ENCODE measurements around the gene IL25. TPM values are rescaled to one million over a fixed set of nuclear protein-coding genes. Genes with fewer than 3 reads are reported as not detected.

IL25 gene
- polyA plus RNA-seq, 2 of the 4 experiments (the other 2 are of a cell fraction): not detected

DNA sequence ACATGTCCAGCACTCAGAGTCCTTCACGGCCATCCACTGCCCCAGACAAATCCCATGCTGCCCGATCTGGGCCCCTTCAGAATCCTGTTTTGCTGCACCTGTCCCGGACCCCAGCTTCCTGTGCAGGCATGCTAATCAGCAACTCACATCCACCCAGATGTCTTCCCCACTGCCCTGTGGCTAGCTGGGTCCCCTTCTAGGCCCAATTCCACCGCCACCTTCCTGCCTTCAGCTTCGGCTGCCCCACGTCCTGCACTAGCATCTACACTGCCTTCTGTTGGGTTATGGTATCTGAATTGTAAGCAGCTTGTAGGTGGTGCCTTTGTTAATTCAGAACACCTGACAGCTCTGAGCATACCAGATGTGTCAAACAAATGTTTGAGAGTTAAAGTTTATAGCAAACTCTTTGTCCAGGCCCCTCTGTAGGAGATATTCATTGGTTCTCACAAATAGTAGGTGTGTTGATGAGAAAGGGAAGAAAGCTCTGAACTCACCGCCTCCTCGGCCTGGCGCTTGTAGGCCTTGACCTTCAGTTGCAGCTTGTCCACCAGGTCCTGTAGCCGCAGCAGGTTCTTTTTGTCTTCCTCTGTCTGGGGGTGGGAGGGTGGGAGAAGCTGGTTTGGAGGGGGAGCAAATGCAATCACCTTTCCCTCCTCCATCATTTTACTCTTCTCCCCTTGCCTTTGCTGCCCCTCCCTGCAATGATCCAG is 10.3 kb downstream of the IL25 start:
- ChIA-PET POLR2A (no interaction called here), CTCF (interaction anchor here (0.5 to 11.1 kb wide), 9 partner anchors 10 to 306 kb away, joined by 3 to 186 read pairs (median 5); partner anchors contain the start of gene IL25)
- no peak overlapping the region for H3K4me3 ChIP-seq
- TF ChIP-seq PBX3 (IDR thresholded peaks at IDR 0.05) (no peak), CHD2 (IDR thresholded peaks at IDR 0.05; ENCODE audit: low read length, partially characterized antibody) (no peak), REST (IDR thresholded peaks at IDR 0.05) (no peak), ZNF302 (CRISPR knock-in tag; IDR thresholded peaks at IDR 0.05) (no peak), ZC3H11A (IDR thresholded peaks at IDR 0.05) (no peak), CBX2 (IDR thresholded peaks at IDR 0.05; ENCODE audit: borderline replicate concordance, low read depth) (no peak), KDM5A (IDR thresholded peaks at IDR 0.05) (no peak), JUN (IDR thresholded peaks at IDR 0.05) (no peak)
- TF ChIP-seq, protein P1, sequence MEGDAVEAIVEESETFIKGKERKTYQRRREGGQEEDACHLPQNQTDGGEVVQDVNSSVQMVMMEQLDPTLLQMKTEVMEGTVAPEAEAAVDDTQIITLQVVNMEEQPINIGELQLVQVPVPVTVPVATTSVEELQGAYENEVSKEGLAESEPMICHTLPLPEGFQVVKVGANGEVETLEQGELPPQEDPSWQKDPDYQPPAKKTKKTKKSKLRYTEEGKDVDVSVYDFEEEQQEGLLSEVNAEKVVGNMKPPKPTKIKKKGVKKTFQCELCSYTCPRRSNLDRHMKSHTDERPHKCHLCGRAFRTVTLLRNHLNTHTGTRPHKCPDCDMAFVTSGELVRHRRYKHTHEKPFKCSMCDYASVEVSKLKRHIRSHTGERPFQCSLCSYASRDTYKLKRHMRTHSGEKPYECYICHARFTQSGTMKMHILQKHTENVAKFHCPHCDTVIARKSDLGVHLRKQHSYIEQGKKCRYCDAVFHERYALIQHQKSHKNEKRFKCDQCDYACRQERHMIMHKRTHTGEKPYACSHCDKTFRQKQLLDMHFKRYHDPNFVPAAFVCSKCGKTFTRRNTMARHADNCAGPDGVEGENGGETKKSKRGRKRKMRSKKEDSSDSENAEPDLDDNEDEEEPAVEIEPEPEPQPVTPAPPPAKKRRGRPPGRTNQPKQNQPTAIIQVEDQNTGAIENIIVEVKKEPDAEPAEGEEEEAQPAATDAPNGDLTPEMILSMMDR (IDR thresholded peaks at IDR 0.05): no peak
- TF ChIP-seq, protein P2, sequence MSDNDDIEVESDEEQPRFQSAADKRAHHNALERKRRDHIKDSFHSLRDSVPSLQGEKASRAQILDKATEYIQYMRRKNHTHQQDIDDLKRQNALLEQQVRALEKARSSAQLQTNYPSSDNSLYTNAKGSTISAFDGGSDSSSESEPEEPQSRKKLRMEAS (IDR thresholded peaks at IDR 0.05): no peak
- H3K9me3 ChIP-seq: no peaks in the 10 kb centered on the region
- no peak overlapping the region for H3K27ac ChIP-seq
- DNase-seq (ENCODE audit: low read depth in 1 of 2, low spot score in 1 of 2) (no peak), FAIRE-seq (no peak), ATAC-seq (no peak)
- H3K4me1 ChIP-seq: no peaks in the 10 kb centered on the region
- H3K4me2 ChIP-seq: no peak overlapping the region
- 32% methylated on average over 10 of the region's 10 CpGs for WGBS (ENCODE audit: missing lambda C conversion rate)

DNA sequence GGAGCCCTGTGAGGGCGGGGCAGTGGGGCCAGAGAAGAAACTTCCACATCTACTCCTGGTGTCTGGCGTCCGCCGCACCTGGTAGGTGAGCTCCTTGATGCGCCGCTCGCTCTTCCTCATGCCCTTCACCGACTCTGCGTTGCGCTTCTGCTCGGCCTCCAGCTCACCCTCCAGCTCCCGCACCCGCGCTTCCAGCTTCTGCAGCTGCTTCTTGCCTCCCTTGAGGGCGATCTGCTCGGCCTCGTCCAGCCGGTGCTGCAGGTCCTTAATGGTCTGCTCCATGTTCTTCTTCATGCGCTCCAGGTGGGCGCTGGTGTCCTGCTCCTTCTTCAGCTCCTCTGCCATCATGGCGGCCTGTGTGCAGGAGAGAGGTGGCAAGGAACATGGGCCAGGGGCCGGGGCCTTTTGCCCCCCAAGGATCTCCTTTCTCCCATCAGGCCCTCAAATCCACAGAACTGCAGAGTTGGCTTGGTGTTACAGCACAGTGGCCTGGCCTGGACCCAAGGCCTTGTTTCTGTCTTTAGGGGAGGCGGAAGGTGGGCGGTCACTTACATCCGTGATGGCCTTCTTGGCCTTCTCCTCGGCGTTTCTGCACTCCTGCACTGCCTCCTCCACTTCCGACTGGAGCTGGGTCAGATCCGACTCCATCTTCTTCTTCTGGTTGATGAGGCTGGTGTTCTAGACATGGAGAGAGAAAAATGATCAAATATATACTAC is 11.9 kb downstream of the IL25 start:
- DNase-seq (ENCODE audit: low read depth in 1 of 2, low spot score in 1 of 2) (no peak), FAIRE-seq (no peak), ATAC-seq (no peak)
- ChIA-PET CTCF (interaction anchor here (1.0 to 11.1 kb wide), 5 partner anchors 9 to 52 kb away, joined by 3 to 186 read pairs (median 30); partner anchors contain the start of gene IL25), POLR2A (no interaction called here)
- Histone ChIP-seq H3K27ac (no peak overlapping the region), H3K4me3 (no peak overlapping the region), H3K4me2 (no peak overlapping the region), H3K9me3 (no peaks in the 10 kb centered on the region), H3K4me1 (no peaks in the 10 kb centered on the region)
- TF ChIP-seq RFX5 (IDR thresholded peaks at IDR 0.05): no peak
- WGBS (ENCODE audit: missing lambda C conversion rate): 63% methylated on average over 29 of the region's 29 CpGs

DNA sequence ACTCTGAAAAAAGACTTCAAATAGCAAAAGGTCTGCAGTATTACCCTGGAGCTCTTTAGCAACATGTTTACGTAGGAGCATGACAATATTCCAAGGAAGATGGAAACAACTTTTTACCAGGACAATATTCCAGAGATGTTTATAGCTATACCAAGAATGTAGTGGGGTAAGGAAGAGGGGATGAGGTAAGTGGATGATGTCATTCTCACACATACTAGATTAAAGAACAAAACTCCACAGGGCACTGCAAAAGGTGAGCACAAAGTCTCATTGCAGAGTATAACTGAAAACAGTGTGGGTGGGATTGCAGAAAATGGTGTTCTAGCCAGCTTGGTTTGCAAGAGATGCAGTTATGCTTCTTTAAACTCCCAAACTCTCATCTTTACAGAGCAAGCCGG is 12.6 kb downstream of the IL25 start:
- no peaks in the 10 kb centered on the region for H3K4me1 ChIP-seq
- CTCF ChIA-PET: interaction anchor here (1.2 to 9.9 kb wide), 4 partner anchors 8 to 25 kb away, joined by 3 to 106 read pairs (median 17); partner anchors contain the start of gene IL25

More for the DNA sequence above, 12.6 kb downstream of the IL25 start:
- Histone ChIP-seq H3K4me3 (no peak overlapping the region), H3K9me3 (no peaks in the 10 kb centered on the region), H3K27ac (no peak overlapping the region), H3K4me2 (no peak overlapping the region)
- TF ChIP-seq HEYL (CRISPR knock-in tag; IDR thresholded peaks at IDR 0.05) (no peak), HOXA7 (CRISPR knock-in tag; IDR thresholded peaks at IDR 0.05) (no peak)
- ATAC-seq (no peak), FAIRE-seq (no peak), DNase-seq (ENCODE audit: low read depth in 1 of 2, low spot score in 1 of 2) (no peak)
- POLR2A ChIA-PET: no interaction called here
- 62% methylated on average over 2 of the region's 2 CpGs for WGBS (ENCODE audit: missing lambda C conversion rate)

Data from A549 (cell line).